K562 (cell line): Measurements from ENCODE around the gene IFITM2.

Experiments used
- HCFC1 ChIP-seq: IDR thresholded peaks from 2 replicates; pipeline ENCODE4 v1.6.1; 2012; ENCODE audit warnings: low read depth, low read length, improper control_type of control experiment
- JUN ChIP-seq, 2 experiments: sonication (generic) in 1 of 2; formaldehyde crosslinking in 1 of 2; IDR thresholded peaks; 2 replicates each; pipeline versions ENCODE4 v1.6.1 to v1.8.0; 2012 to 2022; ENCODE audit warnings: borderline replicate concordance in 2 of 2, mild to moderate bottlenecking in 2 of 2, improper control_type of control experiment in 1 of 2, low read depth in 1 of 2, low read length in 1 of 2, missing genetic modification reagents in 1 of 2
- SUPT5H ChIP-seq: fragments of 450-650 bp; IDR thresholded peaks from 2 replicates; pipeline ENCODE4 v1.6.1; 2016
- TAF1 ChIP-seq: IDR thresholded peaks from 2 replicates; pipeline ENCODE4 v1.6.1; 2011; ENCODE audit warnings: mild to moderate bottlenecking, low read length, moderate library complexity; ENCODE audit not compliant: insufficient read depth, control insufficient read depth, severe bottlenecking; ENCODE audit errors: extremely low read depth
- ZNF274 ChIP-seq: IDR thresholded peaks from 2 replicates; pipeline ENCODE4 v1.6.1; 2011; ENCODE audit warnings: low read depth, mild to moderate bottlenecking, low read length, moderate library complexity, borderline replicate concordance
- ZNF57 ChIP-seq: fragments of 450-650 bp; formaldehyde crosslinking; IDR thresholded peaks from 2 replicates; pipeline ENCODE4 v1.4.0; 2020; ENCODE audit warnings: mild to moderate bottlenecking, moderate library complexity
- TF ChIP-seq, protein P1 (sequence below): fragments of 150-350 bp; IDR thresholded peaks from 2 replicates; pipeline ENCODE4 v1.6.1; 2014; ENCODE audit warnings: low read depth, mild to moderate bottlenecking, low read length, borderline replicate concordance

DNA sequence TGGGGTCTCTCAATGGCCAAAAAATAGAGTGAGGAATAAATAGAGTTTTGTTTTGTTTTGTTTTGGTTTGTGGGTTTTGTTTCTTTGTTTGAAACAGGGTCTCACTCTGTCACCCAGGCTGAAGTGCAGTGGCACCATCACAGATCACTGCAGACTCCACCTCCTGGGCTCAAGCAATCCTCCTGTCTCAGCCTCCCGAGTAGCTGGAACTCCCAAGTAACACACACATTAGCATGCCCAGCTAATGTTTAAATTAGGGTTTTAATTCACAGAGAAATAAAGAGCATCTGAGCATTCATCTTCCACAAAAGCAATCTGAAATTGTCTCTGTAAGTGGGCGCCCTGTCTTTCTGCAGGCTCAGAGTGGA is 22.3 kb downstream of the IFITM2 start:
- TF ChIP-seq ZNF57 (CRISPR knock-in tag) (no peak), HCFC1 (no peak), TAF1 (no peak), JUN (IDR thresholded peaks at IDR 0.05; ENCODE audit: borderline replicate concordance, low read depth, low read length) (no peak), JUN (CRISPR knock-in tag; IDR thresholded peaks at IDR 0.05; ENCODE audit: borderline replicate concordance) (no peak), SUPT5H (no peak), ZNF274 (no peak)
- TF ChIP-seq, protein P1, sequence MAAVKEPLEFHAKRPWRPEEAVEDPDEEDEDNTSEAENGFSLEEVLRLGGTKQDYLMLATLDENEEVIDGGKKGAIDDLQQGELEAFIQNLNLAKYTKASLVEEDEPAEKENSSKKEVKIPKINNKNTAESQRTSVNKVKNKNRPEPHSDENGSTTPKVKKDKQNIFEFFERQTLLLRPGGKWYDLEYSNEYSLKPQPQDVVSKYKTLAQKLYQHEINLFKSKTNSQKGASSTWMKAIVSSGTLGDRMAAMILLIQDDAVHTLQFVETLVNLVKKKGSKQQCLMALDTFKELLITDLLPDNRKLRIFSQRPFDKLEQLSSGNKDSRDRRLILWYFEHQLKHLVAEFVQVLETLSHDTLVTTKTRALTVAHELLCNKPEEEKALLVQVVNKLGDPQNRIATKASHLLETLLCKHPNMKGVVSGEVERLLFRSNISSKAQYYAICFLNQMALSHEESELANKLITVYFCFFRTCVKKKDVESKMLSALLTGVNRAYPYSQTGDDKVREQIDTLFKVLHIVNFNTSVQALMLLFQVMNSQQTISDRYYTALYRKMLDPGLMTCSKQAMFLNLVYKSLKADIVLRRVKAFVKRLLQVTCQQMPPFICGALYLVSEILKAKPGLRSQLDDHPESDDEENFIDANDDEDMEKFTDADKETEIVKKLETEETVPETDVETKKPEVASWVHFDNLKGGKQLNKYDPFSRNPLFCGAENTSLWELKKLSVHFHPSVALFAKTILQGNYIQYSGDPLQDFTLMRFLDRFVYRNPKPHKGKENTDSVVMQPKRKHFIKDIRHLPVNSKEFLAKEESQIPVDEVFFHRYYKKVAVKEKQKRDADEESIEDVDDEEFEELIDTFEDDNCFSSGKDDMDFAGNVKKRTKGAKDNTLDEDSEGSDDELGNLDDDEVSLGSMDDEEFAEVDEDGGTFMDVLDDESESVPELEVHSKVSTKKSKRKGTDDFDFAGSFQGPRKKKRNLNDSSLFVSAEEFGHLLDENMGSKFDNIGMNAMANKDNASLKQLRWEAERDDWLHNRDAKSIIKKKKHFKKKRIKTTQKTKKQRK, result no peak
